C4-2B (cell line): ENCODE data around the gene C20orf141.

ENCODE experiments used
- CTCF ChIP-seq: fragments of 450-650 bp; conservative IDR thresholded peaks from 2 replicates; pipeline ENCODE4 v1.5.1; 2017; ENCODE audit warnings: mild to moderate bottlenecking
- ZFX ChIP-seq: fragments of 450-650 bp; IDR thresholded peaks from 2 replicates; pipeline ENCODE4 v1.6.1; 2017

- TF ChIP-seq CTCF = no peak
- no peak for TF ChIP-seq ZFX
Measured at GRCh38 chr20:2825761-2826160, 11.0 kb downstream of the C20orf141 start.
